ENCODE results near the gene ZNF117.
"Not testable (repeated sequence)": the region's sequence is repeated elsewhere in the genome, so short reads cannot be mapped to it uniquely, and the experiment has no call there.

DNA sequence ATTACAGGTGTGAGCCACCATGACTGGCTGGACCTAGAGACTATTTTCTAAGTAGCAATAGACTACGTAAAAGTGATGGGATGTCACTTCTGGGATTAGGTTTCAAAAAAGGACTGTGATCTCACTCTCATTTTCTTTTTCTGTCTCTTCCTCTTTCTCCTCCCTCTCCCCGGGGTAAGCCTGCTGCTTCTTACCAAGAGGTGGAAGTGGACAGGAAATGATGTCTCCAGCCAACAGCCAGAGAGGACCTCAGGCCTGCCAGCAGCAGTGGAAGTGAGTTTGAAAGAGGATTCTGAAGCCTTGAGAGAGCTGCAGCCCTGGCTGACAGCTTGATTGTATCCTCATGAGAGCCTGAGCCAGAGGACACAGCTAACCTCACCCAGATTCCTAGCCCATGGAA lies 45.7 kb upstream of the ZNF117 start:
- not testable (repeated sequence) for TF ChIP-seq POLR2A (IDR thresholded peaks at IDR 0.05)
- TF ChIP-seq, protein P1, sequence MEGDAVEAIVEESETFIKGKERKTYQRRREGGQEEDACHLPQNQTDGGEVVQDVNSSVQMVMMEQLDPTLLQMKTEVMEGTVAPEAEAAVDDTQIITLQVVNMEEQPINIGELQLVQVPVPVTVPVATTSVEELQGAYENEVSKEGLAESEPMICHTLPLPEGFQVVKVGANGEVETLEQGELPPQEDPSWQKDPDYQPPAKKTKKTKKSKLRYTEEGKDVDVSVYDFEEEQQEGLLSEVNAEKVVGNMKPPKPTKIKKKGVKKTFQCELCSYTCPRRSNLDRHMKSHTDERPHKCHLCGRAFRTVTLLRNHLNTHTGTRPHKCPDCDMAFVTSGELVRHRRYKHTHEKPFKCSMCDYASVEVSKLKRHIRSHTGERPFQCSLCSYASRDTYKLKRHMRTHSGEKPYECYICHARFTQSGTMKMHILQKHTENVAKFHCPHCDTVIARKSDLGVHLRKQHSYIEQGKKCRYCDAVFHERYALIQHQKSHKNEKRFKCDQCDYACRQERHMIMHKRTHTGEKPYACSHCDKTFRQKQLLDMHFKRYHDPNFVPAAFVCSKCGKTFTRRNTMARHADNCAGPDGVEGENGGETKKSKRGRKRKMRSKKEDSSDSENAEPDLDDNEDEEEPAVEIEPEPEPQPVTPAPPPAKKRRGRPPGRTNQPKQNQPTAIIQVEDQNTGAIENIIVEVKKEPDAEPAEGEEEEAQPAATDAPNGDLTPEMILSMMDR (IDR thresholded peaks at IDR 0.05) = not testable (repeated sequence)

Data from heart left ventricle (tissue), 13 donors.